Bronchus fibroblast of lung (primary cell): ENCODE data around the gene DENND2C. TPM values are rescaled to one million over a fixed set of nuclear protein-coding genes. Genes with fewer than 3 reads are reported as not detected.

ENCODE experiments used
- total RNA-seq: library from RNA; depleted of rRNA; stranded (reverse); fragments of >200 nt; gene quantifications from 2 replicates; pipeline ENCODE4 v1.2.3, GENCODE V29; 2015

Gene DENND2C, protein sequence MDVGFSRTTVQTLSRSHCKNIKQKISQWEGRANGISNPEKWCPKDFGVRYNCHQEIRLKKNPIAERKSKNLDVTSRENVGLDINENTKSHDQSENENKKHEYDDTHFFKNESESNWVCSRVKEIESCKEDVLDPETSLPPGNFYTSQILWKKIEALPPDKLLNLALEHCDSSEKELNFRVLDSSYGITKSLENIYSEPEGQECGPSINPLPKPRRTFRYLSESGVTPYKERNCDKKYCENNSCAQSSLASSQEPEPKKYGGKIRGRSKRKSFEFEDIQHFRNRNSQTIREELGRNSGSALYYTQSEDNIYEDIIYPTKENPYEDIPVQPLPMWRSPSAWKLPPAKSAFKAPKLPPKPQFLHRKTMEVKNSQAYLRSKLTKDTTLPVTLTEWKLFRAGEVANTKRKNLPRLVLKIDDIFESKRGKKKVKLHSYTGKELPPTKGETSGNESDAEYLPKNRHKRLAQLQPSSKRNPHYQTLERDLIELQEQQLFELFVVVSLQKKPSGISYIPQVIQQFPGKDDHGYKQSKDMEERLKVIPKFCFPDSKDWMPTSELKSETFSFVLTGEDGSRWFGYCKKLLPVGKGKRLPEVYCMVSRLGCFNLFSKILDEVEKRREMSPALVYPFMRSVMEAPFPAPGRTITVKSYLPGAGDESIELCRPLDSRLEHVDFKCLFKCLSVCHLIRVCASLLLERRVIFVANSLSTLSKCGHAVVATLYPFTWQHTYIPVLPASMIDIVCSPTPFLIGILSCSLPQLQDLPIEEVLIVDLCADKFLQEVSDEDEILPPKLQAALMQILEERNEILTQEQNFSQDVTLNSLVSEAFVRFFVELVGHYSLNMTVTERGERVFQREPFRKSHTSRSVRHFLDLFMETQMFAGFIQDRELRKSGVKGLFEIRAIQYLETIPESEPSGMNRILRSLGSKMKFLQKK
- total RNA-seq: 0.84 and 0.89 TPM in 2 replicates

DNA sequence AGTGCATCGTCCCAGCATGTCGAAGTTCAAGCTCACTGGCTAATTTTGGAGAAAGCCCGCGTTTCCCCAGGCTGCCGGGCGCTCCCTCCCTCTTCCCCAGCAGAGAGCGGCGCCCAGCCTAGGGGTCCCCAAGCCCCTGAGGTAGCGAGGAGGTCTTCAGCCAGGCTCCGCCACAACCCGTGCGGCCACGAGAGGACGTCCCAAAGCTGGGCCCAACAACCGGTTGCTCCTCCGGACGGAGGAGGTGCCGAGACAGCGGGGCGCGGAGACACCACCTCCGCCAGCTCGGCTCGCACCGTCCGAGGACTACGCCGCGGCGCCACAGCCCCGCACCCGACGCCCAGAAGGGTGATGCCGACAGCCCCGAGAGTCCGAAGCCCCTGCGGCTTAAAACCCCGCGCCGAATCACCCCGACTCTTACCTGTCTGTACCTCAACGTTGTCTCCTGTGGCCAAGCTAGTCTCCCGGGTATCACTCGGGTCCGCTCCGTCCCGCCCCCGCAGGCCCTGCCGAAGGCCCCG is at the start of gene DENND2C:
Gene DENND2C, minus strand, starts transcription at position 488 of the 521 bp plus-strand sequence. CDS start 44,065 bp downstream, outside the sequence.

DNA sequence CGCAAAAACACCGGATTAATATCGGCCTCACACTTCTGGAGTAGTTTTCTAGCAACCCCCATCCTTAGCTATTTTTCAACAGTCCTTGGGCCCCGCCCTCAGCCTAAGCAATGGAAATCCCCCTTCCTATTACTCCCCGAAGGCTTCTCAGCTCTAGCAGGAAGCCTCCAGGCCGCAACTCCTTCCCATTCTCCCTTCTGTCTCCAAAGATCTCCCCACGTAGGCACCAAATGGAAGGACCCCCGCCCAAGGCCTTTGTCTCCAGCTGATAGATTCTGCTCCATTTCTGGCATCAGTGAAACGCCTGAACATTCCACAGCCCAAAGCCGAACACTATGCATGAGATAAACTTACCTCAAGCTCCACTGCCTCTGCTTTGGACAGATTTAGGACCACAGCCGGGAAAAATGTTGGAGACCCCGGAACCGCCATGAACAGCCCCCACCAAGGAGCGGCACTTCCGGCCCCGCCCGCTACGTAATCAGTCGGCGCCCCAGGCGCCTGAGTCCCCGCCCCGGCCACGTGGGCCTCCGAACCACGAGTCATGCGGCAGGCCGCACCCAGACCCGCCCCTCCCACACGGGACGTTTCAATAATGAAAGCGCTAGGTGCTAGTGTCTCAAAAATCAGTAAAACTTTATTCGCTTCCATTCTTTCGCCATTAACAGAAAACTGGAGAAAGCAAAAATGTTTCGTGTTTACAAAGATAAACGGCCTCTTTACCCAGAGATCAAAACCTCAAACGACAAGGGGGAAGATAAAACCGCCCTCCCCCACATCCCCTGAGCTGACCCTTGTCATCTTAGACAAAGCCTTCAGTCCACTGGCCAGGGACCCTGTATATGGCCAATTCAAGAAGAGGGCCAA is 46.7 kb upstream of the DENND2C start, which contains the start of gene NRAS:
Gene NRAS, minus strand, starts transcription at position 468 of the 867 bp plus-strand sequence. CDS start 611 bp downstream, outside the sequence.

DNA sequence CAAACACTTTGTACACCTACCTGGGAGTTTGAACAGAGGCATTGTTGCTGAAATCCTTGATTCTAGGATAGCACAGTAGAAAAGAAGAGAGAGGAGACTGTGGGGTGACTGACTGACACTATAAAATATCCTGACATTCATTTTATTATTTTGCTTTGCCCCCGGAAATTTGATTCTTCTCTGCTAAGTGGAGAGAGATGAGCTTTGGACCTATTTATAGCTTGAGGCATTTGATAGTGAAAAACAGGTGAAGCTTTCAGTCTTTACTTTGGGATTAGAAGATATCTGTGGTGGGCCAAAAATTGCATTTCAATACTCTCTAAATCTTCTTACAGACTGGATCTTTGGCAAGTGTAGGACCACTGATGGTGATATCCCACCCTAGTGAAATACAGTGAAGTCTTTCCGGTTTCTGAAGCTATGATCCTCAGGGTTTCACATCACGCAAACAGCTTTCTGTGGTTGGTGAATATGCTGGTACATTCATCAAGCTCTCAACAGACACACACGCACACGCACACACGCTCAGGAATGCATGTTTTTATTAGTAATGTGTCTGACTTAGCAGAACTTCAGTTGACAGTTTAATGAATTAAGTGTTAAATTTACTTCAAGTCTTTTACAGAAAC is 25.7 kb upstream of the DENND2C start, which contains the start of gene AMPD1:
Gene AMPD1, minus strand, starts transcription at position 117 of the 629 bp plus-strand sequence. Its CDS starts 75 bp downstream, at position 42.

DNA sequence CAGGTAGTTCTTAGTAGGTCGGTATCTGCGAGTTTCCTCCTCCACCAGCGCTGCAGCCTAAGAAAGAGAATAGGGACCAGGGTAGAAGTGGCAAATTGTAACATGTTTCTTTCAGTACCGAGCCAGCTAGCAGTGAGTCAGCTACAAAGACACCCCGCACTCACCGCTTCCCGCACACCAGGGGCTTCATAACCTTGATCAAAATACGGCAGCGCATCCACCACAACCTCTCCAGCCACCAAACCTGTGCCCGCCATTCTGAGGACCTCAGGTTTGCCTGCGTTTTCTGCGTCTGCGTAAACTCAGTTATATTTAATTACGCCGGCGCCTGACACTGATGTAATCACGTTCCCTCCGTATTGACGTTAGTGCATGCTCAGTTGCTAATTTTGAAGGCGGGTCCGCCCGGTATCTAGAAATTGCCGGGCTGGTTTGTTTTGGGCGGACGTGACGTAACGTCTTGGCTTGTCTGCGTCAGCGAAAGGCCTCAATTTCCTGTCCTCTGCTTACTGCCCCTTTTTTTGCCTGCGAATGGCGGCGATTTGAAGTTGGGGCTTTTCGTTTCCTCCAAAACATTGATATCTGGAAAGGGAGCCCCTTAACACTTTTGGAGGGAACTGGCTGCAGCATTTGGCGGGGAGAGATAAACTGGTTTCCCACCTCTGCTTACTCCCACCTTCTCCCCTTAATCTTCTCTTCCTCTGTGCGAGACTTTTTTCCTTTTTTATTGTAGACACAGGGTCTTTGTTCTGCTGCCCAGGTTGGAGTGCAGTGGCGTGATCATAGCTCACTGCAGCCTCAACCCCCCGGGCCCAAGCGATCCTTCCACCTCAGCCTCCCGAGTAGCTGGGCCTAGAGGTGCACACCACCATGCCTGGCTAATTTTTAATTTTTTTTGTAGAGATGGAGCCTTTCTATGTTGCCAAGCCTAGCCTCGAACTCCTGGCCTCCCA is 88.2 kb downstream of the DENND2C start, which contains the start of gene BCAS2:
Gene BCAS2, minus strand, starts transcription at position 281 of the 953 bp plus-strand sequence. Its CDS starts 24 bp downstream, at position 257.

Other genes with a start within 250 kb of the DENND2C start
- gene TRIM33, start 158.8 kb downstream of the DENND2C start, total RNA-seq: 8.6 and 11.1 TPM in 2 replicates
- gene BCAS2, start 88.4 kb downstream of the DENND2C start, total RNA-seq: 37.2 and 39.7 TPM in 2 replicates
- not detected in 2 replicates for gene AMPD1, start 25.5 kb upstream of the DENND2C start, total RNA-seq
- gene NRAS, start 46.7 kb upstream of the DENND2C start, total RNA-seq: 57.1 and 71.3 TPM in 2 replicates
- 404 and 540 TPM in 2 replicates for gene CSDE1, start 87.9 kb upstream of the DENND2C start, total RNA-seq
- 37.2 and 65.9 TPM in 2 replicates for gene SIKE1, start 110.6 kb upstream of the DENND2C start, total RNA-seq
- gene SYCP1, start 184.8 kb upstream of the DENND2C start, total RNA-seq: not detected in 2 replicates